Stimulated activated CD8-positive, alpha-beta memory T cell treated with anti-CD3 and anti-CD28 coated beads, Interleukin-4, amount 100 ng/mL, for 24 hours (primary cell): ENCODE measurements around the gene SIK3.
"Not testable (repeated sequence)": the region's sequence is repeated elsewhere in the genome, so short reads cannot be mapped to it uniquely, and the experiment has no call there.

Experiments
- DNase-seq: peaks from one replicate; pipeline ENCODE4 v3.0.0-alpha.2; 2020; ENCODE audit warnings: low read depth

SIK3 gene

GRCh38 chr11:116840224-116840745 lies 257.9 kb downstream of the SIK3 start:
- DNase-seq = no peak

DNA sequence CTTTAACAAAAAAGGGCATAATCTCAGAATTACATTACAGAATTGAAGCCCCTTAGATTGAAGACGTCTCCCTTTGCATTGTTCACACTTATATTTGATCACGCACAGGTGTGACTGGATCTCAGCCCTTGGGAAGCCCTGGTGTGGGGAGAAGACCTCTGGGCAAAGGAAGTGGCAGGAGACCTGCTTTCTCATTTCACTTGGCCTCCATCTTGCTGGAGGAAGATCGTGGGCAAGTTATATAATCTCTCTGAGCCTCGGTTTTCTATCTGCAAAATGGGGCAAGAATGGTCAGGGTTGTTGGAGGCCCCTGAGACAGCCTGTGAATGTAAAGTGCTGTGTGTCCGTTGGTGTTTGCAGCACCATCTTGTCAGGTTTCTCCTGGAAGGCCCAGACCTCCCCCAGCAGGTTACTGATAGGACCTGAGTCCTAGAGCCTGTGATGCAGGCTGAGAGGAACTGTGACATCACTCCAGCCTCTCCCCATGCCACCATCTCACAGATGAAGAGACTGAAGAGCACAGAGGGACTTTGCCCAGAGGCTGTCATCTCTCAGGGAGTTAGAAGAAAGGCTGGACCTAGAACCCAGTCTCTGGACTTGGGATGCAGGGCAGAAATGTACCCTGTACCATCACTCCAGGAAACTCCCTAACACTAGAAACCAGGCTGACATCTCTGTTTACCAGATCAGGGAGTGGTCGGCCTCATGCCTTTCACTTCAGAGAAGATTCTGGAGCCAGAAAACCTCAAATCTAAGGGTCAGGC lies 259.7 kb downstream of the SIK3 start:
- DNase-seq = no peak

DNA sequence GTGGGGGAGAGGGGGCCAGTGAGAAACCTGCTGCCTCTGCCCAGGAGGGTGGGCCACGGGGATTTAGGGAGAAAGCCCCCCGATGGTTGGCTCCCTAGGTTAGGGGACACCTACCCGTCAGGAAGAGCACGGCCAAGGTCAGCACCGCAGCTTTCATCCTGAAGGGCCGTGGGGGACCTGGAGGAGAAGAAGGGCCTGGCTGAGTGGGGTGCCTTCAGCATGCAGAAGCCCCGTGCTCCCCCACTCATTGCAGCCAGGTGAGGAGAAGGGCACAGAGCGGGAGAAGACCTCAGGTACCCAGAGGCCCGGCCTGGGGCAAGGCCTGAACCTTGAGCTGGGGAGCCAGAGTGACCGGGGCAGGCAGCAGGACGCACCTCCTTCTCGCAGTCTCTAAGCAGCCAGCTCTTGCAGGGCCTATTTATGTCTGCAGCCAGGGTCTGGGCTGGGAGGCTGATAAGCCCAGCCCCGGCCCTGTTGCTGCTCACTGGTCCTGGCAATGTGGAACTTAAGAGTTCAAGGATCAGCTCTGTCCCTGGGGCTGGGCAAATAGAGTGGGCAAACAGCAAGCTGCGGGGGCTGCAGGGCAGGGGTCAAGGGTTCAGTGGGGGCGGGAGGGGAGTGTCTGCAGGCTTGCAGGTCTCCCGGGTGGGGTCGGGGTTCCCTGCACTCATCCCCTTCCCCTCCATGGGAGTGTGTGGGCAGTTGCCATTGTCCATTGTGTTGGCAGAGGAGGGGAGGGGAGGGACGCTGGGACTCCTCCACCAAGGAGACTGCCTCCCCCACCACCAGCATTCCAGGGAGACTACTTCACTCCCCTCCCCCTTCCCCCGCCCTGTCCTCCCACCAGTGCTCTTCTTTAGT lies 260.8 kb downstream of the SIK3 start, which contains the start of gene APOA1:
Gene APOA1 (minus strand): TSS at position 392 of the 861 bp plus-strand sequence. CDS start 235 bp downstream, at position 157.
- no peak for DNase-seq

DNA sequence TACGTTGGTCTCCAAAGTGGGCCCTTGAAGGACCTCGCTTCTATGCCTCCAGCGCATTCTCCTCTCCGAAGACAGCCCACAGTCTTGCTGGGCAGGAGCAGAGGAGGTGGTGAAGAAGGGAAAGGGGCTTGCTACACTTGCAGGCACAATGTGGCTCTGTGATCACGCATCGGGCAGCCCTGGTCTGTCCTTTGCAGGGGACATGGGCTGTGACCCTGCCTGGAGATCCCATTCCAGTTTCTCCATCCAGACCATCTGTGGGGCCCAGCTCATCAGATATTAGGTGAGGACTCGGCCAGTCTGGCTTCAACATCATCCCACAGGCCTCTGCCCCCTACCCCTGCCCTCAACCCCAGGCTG lies 261.6 kb downstream of the SIK3 start:
- no peak for DNase-seq

DNA sequence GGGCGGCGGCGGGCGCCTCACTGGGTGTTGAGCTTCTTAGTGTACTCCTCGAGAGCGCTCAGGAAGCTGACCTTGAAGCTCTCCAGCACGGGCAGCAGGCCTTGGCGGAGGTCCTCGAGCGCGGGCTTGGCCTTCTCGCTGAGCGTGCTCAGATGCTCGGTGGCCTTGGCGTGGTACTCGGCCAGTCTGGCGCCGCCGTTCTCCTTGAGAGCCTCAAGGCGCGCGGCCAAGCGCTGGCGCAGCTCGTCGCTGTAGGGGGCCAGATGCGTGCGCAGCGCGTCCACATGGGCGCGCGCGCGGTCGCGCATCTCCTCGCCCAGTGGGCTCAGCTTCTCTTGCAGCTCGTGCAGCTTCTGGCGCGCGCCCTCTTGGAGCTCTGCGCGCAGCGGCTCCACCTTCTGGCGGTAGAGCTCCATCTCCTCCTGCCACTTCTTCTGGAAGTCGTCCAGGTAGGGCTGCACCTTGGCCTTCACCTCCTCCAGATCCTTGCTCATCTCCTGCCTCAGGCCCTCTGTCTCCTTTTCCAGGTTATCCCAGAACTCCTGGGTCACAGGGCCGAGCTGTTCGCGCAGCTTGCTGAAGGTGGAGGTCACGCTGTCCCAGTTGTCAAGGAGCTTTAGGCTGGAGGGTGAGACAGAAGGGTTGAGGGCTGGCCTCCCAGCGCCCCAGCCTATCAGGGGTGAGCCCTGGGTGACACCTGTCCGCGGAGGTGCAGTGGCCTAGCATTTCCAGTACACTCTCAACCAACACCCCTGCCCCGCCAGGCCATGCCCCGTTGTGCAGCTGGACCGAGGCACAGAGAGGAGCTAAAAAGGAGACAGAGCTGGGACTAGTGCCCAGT lies 262.2 kb downstream of the SIK3 start:
- DNase-seq = peak; percentile 69

- DNase-seq = no peak
These were observed 263.0 kb downstream of the SIK3 start for GRCh38 chr11:116835042-116835772.

- DNase-seq = not testable (repeated sequence)
These were observed 263.6 kb downstream of the SIK3 start for GRCh38 chr11:116834535-116835041.

DNA sequence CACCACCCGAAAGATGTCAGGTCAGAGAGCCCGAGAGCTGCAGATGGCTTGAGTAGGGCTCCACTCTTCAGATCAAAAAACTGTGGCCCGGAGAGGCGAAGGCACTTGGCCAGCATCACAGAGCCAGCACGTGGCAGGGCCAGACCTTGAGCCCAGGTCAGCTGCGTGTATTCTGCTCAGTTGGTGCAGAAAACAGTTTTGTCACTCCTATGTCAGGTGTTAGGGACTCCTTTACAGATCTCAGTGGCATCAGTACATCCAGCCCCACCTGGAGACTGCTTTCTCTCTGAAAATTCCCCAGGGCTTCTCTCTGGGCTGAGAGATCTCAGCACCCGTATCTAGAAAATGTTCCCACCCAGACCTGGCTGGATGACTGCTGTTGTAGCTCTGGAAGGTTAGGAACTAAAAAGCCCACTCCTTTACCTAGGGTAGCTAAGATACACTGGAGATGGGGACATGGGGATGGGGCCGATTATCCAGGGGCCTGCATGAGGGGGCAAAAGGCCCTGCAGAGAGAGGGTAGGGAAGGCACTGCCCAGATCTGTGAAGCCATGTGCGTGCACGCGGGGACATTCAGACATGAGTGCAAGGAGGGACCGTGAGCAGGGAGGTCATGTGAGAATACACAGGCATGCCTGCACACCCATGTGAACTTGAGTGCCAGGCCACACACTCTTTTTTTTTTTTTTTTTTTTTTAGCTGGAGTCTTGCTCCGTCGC lies 264.3 kb downstream of the SIK3 start:
- no peak for DNase-seq

DNA sequence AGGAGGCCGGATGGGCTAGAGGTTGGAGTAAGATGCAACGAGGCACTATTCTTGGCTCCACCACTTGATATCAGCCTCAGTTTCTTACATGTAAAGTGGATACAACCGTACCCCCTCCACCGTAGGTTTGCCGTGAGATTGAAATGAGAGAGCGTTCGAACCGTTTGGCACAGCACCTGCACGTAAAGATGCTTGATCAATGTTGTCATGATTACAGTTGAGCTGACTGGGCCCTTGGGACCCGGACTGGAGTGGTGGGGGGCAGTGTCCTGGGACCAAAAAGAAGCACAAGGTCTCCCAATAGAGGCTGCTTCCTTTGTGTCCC lies 264.8 kb downstream of the SIK3 start:
- DNase-seq = no peak

DNA sequence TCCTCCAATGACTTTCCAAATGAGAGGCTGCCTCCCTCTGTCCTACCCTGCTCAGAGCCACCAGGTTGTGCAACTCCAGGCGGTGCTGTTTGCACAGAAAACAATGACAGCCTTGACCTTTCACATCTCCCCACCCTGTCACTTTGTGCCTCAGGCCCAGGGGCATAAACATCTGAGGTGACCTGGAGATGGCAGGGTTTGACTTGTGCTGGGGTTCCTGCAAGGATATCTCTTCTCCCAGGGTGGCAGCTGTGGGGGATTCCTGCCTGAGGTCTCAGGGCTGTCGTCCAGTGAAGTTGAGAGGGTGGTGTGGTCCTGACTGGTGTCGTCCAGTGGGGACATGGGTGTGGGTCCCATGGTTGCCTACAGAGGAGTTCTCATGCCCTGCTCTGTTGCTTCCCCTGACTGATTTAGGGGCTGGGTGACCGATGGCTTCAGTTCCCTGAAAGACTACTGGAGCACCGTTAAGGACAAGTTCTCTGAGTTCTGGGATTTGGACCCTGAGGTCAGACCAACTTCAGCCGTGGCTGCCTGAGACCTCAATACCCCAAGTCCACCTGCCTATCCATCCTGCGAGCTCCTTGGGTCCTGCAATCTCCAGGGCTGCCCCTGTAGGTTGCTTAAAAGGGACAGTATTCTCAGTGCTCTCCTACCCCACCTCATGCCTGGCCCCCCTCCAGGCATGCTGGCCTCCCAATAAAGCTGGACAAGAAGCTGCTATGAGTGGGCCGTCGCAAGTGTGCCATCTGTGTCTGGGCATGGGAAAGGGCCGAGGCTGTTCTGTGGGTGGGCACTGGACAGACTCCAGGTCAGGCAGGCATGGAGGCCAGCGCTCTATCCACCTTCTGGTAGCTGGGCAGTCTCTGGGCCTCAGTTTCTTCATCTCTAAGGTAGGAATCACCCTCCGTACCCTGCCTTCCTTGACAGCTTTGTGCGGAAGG lies 265.6 kb downstream of the SIK3 start:
- DNase-seq = no peak

GRCh38 chr11:116831790-116832349 lies 266.4 kb downstream of the SIK3 start:
- DNase-seq = no peak

DNA sequence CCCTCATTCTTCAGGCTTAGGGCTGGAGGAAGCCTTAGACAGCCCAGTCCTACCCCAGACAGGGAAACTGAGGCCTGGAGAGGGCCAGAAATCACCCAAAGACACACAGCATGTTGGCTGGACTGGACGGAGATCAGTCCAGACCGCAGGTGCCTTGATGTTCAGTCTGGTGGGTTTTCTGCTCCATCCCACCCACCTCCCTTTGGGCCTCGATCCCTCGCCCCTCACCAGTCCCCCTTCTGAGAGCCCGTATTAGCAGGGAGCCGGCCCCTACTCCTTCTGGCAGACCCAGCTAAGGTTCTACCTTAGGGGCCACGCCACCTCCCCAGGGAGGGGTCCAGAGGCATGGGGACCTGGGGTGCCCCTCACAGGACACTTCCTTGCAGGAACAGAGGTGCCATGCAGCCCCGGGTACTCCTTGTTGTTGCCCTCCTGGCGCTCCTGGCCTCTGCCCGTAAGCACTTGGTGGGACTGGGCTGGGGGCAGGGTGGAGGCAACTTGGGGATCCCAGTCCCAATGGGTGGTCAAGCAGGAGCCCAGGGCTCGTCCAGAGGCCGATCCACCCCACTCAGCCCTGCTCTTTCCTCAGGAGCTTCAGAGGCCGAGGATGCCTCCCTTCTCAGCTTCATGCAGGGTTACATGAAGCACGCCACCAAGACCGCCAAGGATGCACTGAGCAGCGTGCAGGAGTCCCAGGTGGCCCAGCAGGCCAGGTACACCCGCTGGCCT lies 267.9 kb downstream of the SIK3 start:
- no peak for DNase-seq

DNA sequence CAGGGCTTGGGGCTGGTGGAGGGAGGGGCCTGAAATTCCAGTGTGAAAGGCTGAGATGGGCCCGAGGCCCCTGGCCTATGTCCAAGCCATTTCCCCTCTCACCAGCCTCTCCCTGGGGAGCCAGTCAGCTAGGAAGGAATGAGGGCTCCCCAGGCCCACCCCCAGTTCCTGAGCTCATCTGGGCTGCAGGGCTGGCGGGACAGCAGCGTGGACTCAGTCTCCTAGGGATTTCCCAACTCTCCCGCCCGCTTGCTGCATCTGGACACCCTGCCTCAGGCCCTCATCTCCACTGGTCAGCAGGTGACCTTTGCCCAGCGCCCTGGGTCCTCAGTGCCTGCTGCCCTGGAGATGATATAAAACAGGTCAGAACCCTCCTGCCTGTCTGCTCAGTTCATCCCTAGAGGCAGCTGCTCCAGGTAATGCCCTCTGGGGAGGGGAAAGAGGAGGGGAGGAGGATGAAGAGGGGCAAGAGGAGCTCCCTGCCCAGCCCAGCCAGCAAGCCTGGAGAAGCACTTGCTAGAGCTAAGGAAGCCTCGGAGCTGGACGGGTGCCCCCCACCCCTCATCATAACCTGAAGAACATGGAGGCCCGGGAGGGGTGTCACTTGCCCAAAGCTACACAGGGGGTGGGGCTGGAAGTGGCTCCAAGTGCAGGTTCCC lies 268.6 kb downstream of the SIK3 start, which contains the start of gene APOC3:
Gene APOC3 (plus strand): TSS at position 383 of the 659 bp plus-strand sequence. CDS start 676 bp downstream, outside the sequence.
- DNase-seq = no peak

DNA sequence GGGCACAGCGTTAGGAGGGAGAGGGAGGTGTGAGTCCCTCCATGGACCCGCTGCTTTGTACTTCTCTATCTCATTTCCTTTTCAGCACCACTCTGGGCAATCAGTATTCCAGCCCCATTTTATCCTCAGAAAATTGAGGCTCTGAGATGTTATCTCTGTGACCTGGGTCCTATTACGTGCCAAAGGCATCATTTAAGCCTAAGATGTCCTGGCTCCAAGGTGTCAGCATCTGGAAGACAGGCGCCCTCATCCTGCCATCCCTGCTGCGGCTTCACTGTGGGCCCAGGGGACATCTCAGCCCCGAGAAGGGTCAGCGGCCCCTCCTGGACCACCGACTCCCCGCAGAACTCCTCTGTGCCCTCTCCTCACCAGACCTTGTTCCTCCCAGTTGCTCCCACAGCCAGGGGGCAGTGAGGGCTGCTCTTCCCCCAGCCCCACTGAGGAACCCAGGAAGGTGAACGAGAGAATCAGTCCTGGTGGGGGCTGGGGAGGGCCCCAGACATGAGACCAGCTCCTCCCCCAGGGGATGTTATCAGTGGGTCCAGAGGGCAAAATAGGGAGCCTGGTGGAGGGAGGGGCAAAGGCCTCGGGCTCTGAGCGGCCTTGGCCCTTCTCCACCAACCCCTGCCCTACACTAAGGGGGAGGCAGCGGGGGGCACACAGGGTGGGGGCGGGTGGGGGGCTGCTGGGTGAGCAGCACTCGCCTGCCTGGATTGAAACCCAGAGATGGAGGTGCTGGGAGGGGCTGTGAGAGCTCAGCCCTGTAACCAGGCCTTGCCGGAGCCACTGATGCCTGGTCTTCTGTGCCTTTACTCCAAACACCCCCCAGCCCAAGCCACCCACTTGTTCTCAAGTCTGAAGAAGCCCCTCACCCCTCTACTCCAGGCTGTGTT lies 269.4 kb downstream of the SIK3 start:
- DNase-seq = no peak

- no peak for DNase-seq
These were observed 270.8 kb downstream of the SIK3 start for GRCh38 chr11:116827461-116827860.

DNA sequence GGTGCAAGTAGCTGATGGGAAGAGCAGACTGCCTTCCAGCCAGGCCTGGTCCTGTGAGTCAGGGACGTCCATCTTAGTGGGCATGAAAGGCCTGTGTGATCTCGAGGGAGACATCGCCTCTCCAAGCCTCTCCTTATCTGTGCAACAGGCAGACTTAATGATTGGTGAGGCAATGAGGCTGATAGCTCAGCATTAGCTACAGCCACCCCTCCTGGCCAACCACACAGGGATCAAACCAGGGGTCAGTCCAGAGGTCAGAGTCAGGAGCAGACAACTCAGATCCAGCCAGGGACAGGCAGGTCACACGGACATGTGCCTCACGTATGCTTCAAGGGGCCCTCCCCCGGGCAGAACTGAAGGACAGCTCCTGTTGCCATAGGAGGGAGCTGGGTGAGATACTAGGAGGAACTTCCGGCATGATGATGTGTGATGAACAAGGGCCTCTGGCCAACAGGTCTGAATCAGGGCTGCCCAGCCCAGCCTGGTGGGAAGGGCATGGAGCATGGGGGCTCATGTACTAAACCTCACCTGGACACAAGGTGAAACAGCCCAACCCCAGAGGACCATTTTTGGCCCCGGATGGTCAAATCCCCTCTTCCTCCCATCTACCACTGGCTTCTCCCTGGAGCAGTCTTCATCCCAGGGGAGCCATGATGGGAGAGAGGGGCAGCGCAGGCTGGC lies 271.3 kb downstream of the SIK3 start:
- no peak for DNase-seq
